ENCODE data around the gene SERPINB5.

Gene SERPINB5

GRCh38 chr18:63468575-63468974 lies 8.2 kb upstream of the SERPINB5 start:
- no peak for DNase-seq (ENCODE audit: low read depth in 2 of 2)

- DNase-seq (ENCODE audit: low read depth in 2 of 2): no peak
Measured at GRCh38 chr18:63470751-63471150, 6.0 kb upstream of the SERPINB5 start.

GRCh38 chr18:63472380-63472779 lies 4.4 kb upstream of the SERPINB5 start:
- no peak for DNase-seq (ENCODE audit: low read depth in 2 of 2)

- no peak for DNase-seq (ENCODE audit: low read depth in 2 of 2)
Measured at GRCh38 chr18:63477200-63477599, 442 bp downstream of the SERPINB5 start.

GRCh38 chr18:63477968-63478367 lies 1.2 kb downstream of the SERPINB5 start:
- DNase-seq (ENCODE audit: low read depth in 2 of 2): no peak

GRCh38 chr18:63479826-63480225 lies 3.1 kb downstream of the SERPINB5 start:
- DNase-seq (ENCODE audit: low read depth in 2 of 2): no peak

GRCh38 chr18:63480476-63480875 lies 3.7 kb downstream of the SERPINB5 start:
- no peak for DNase-seq (ENCODE audit: low read depth in 2 of 2)

GRCh38 chr18:63480915-63481314 lies 4.2 kb downstream of the SERPINB5 start:
- DNase-seq (ENCODE audit: low read depth in 2 of 2): no peak

GRCh38 chr18:63487676-63488075 lies 10.9 kb downstream of the SERPINB5 start:
- DNase-seq (ENCODE audit: low read depth in 2 of 2): no peak

GRCh38 chr18:63488160-63488559 lies 11.4 kb downstream of the SERPINB5 start:
- no peak for DNase-seq (ENCODE audit: low read depth in 2 of 2)

- no peak for DNase-seq (ENCODE audit: low read depth in 2 of 2)
Measured at GRCh38 chr18:63492851-63493250, 16.1 kb downstream of the SERPINB5 start.

- no peak for DNase-seq (ENCODE audit: low read depth in 2 of 2)
Measured at GRCh38 chr18:63495675-63496074, 18.9 kb downstream of the SERPINB5 start.

GRCh38 chr18:63505566-63506335 lies 29.0 kb downstream of the SERPINB5 start:
- DNase-seq (ENCODE audit: low read depth in 2 of 2): no peak

- DNase-seq (ENCODE audit: low read depth in 2 of 2): no peak
Measured at GRCh38 chr18:63506336-63506646, 29.5 kb downstream of the SERPINB5 start.

GRCh38 chr18:63508596-63508995 lies 31.8 kb downstream of the SERPINB5 start:
- DNase-seq (ENCODE audit: low read depth in 2 of 2): no peak

GRCh38 chr18:63511285-63511684 lies 34.5 kb downstream of the SERPINB5 start:
- no peak for DNase-seq (ENCODE audit: low read depth in 2 of 2)

- no peak for DNase-seq (ENCODE audit: low read depth in 2 of 2)
Measured at GRCh38 chr18:63514326-63514725, 37.6 kb downstream of the SERPINB5 start.

GRCh38 chr18:63514888-63515678 lies 38.3 kb downstream of the SERPINB5 start:
- DNase-seq (ENCODE audit: low read depth in 2 of 2): no peak

GRCh38 chr18:63515801-63516200 lies 39.0 kb downstream of the SERPINB5 start:
- no peak for DNase-seq (ENCODE audit: low read depth in 2 of 2)

- peak in 1 of 2 donors; percentile 17 for DNase-seq (ENCODE audit: low read depth in 2 of 2)
Measured at GRCh38 chr18:63518178-63519012, 41.6 kb downstream of the SERPINB5 start.

GRCh38 chr18:63520053-63520685 lies 43.4 kb downstream of the SERPINB5 start:
- DNase-seq (ENCODE audit: low read depth in 2 of 2): no peak

GRCh38 chr18:63523660-63524059 lies 46.9 kb downstream of the SERPINB5 start:
- DNase-seq (ENCODE audit: low read depth in 2 of 2): no peak

All from stimulated activated CD4-positive, alpha-beta T cell treated with anti-CD3 and anti-CD28 coated beads, Interleukin-1b, Interleukin-23, amount 100 ng/mL, for 1 hour (primary cell).